Right lobe of liver (tissue), 4 donors: ENCODE measurements around the gene FYN.

Experiments
- CTCF ChIP-seq, 4 donors: fragments of 200-600 bp in 3 of 4; fragments of 450-650 bp in 1 of 4; IDR thresholded peaks; one replicate each; pipeline versions ENCODE4 v1.5.1 to v1.8.0; 2016 to 2022; ENCODE audit warnings: antibody characterized with exemption in 4 of 4, mild to moderate bottlenecking in 2 of 4
- POLR2A ChIP-seq: fragments of 450-650 bp; IDR thresholded peaks from one replicate; pipeline ENCODE4 v1.6.1; 2017; ENCODE audit warnings: antibody characterized with exemption, mild to moderate bottlenecking
- donor health status: DM: no; HTN: no; CAD: no.
- donor health status: DM: no; HTN: no; CAD: no.
- donor health status: DM: no; HTN: yes; CAD: no.

GRCh38 chr6:111624401-111625098, 248.7 kb downstream of the FYN start:
- no peak for TF ChIP-seq POLR2A
- no peak for TF ChIP-seq CTCF (IDR thresholded peaks at IDR 0.05)
